Panc1 (cell line): ENCODE data around the gene ZBTB11. TPM values are rescaled to one million over a fixed set of nuclear protein-coding genes. Genes with fewer than 3 reads are reported as not detected.
"Not testable (repeated sequence)": the region's sequence is repeated elsewhere in the genome, so short reads cannot be mapped to it uniquely, and the experiment has no call there.

Experiments used
- ATAC-seq: fragments of 200-7000 bp; cut with Tn5 transposase; 2 replicates; pipeline ENCODE4 v1.9.1; 2020; ENCODE audit warnings: mild to moderate bottlenecking, moderate library complexity
- BruUV-seq: library from RNA; stranded (reverse); fragments of 400-500 nt; replicated peaks from 2 replicates; lab custom pipeline; 2021; lab: Mats Ljungman, UMichigan
- CTCF ChIA-PET: fragments of 300-600 bp; sonication (Branson Sonifier 250); formaldehyde crosslinking; loops from one replicate; lab custom pipeline; 2022; ENCODE audit warnings: antibody characterized with exemption; lab: Charles Lee
- POLR2A ChIA-PET: fragments of 300-600 bp; sonication (Branson Sonifier 250); formaldehyde crosslinking; loops from one replicate; lab custom pipeline; 2022; ENCODE audit warnings: antibody characterized with exemption; lab: Charles Lee
- DNase-seq: peaks from one replicate; pipeline ENCODE4 v3.0.0-alpha.2; 2010; ENCODE audit warnings: low read depth, low spot score
- H3K27ac ChIP-seq: 2 replicates; pipeline ENCODE4 v1.5.1; 2011; ENCODE audit warnings: mild to moderate bottlenecking, low read length, inconsistent platforms
- H3K27me3 ChIP-seq: fragments of 200-500 bp; sonication (Bioruptor generic); 2 replicates; pipeline ENCODE4 v1.6.0; 2014; ENCODE audit warnings: low read length, inconsistent platforms; ENCODE audit not compliant: control insufficient read depth, insufficient read depth
- H3K36me3 ChIP-seq: fragments of 200-500 bp; sonication (Bioruptor generic); 2 replicates; pipeline ENCODE4 v1.5.1; 2014; ENCODE audit warnings: inconsistent platforms, mild to moderate bottlenecking, low read length, moderate library complexity; ENCODE audit not compliant: control insufficient read depth, insufficient read depth
- H3K4me1 ChIP-seq: 2 replicates; pipeline ENCODE4 v1.5.1; 2011; ENCODE audit warnings: inconsistent platforms, mild to moderate bottlenecking, low read length, moderate library complexity; ENCODE audit not compliant: control insufficient read depth, insufficient read depth
- H3K4me3 ChIP-seq, 2 experiments: 2 replicates each; pipeline ENCODE4 v1.5.1; 2011 to 2012; ENCODE audit warnings: low read depth in 2 of 2, low read length in 2 of 2, mild to moderate bottlenecking in 2 of 2, inconsistent platforms in 1 of 2, moderate library complexity in 1 of 2
- H3K9me3 ChIP-seq: fragments of 200-500 bp; sonication (Bioruptor generic); 2 replicates; pipeline ENCODE4 v1.5.1; 2014; ENCODE audit warnings: low read depth, mild to moderate bottlenecking, inconsistent platforms, low read length, moderate library complexity; ENCODE audit not compliant: control insufficient read depth, insufficient read depth
- CTCF ChIP-seq: fragments of 450-650 bp; IDR thresholded peaks from 2 replicates; pipeline ENCODE4 v1.5.1; 2017; ENCODE audit warnings: mild to moderate bottlenecking
- POLR2AphosphoS5 ChIP-seq: IDR thresholded peaks from 2 replicates; pipeline ENCODE4 v1.6.1; 2012; ENCODE audit warnings: mild to moderate bottlenecking, low read depth, low read length, moderate library complexity
- SIN3A ChIP-seq: IDR thresholded peaks from 2 replicates; pipeline ENCODE4 v1.6.1; 2012; ENCODE audit warnings: low read depth, mild to moderate bottlenecking, low read length, moderate library complexity, borderline replicate concordance; ENCODE audit not compliant: insufficient read depth
- TCF7L2 ChIP-seq: IDR thresholded peaks from 2 replicates; pipeline ENCODE4 v1.6.1; 2011; ENCODE audit warnings: mild to moderate bottlenecking, low read depth, low read length, inconsistent platforms
- in situ Hi-C: cut with HindIII; loops from 2 replicates; pipeline ENCODE4 v1.10.0; 2016; ENCODE audit warnings: low sequenced_read_pairs, low pct_unique_long_range_greater_than_20kb
- intact Hi-C: fragments of 100-400 bp; cut with micrococcal nuclease; formaldehyde crosslinking; loops from one replicate; pipeline ENCODE4 v1.10.0; 2022; ENCODE audit not compliant: unreplicated experiment
- total RNA-seq: library from RNA; stranded (reverse); gene quantifications from one replicate; pipeline ENCODE4 v1.2.1, GENCODE V29; 2021; ENCODE audit not compliant: unreplicated experiment
- TF ChIP-seq, protein P1 (sequence below), 2 experiments: IDR thresholded peaks; 2 replicates each; pipeline ENCODE4 v1.6.1; 2011 to 2012; ENCODE audit warnings: low read depth in 2 of 2, control low read depth in 1 of 2, low read length in 1 of 2, mild to moderate bottlenecking in 1 of 2, moderate library complexity in 1 of 2; ENCODE audit not compliant: insufficient read depth in 1 of 2

The ZBTB11 gene
- total RNA-seq, 1 experiment from 2014 or later = 20.1 TPM

DNA sequence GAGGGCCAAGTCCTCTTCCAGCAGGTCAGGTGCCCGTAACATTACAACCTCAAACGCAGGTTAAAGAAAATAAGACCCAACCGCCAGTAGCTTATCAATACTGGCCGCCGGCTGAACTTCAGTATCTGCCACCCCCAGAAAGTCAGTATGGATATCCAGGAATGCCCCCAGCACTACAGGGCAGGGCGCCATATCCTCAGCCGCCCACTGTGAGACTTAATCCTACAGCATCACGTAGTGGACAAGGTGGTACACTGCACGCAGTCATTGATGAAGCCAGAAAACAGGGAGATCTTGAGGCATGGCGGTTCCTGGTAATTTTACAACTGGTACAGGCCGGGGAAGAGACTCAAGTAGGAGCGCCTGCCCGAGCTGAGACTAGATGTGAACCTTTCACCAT lies 16.6 kb upstream of the ZBTB11 start:
- DNase-seq, H3K27me3 ChIP-seq, in situ Hi-C loops, H3K4me1 ChIP-seq, H3K36me3 ChIP-seq, intact Hi-C loops, H3K9me3 ChIP-seq, CTCF ChIA-PET, BruUV-seq: not testable (repeated sequence)
- ATAC-seq = peak; percentile 98
- TF ChIP-seq CTCF = peak; percentile 98
- POLR2A ChIA-PET = interaction anchor here (0.6 kb wide), 1 partner anchor 16 kb away, joined by 4 read pairs; no protein-coding TSS in a partner anchor
- Histone ChIP-seq H3K27ac (peak overlapping the region; percentile 75), H3K4me3 (peak overlapping the region; percentile 25 to 51)

DNA sequence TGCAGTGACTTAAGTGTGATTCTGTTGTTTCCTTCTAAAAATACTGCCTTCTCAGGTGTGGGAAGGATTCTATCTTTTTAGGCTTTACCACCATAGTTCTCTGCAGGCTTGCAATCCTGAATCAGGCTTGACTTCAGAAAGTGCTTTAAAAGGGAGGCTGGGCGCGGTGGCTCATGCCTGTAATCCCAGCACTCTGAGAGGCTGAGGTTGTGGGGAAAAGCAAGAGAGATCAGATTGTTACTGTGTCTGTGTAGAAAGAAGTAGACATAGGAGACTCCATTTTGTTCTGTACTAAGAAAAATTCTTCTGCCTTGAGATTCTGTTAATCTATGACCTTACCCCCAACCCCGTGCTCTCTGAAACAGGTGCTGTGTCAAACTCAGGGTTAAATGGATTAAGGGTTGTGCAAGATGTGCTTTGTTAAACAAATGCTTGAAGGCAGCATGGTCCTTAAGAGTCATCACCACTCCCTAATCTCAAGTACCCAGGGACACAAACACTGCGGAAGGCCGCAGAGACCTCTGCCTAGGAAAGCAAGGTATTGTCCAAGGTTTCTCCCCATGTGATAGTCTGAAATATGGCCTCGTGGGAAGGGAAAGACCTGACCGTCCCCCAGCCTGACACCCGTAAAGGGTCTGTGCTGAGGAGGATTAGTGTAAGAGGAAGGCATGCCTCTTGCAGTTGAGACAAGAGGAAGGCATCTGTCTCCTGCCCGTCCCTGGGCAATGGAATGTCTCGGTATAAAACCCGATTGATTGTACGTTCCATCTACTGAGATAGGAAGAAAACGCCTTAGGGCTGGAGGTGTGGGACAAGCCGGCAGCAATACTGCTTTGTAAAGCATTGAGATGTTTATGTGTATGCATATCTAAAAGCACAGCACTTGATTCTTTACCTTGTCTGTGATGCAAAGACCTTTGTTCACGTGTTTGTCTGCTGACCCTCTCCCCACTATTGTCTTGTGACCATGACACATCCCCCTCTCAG lies 15.0 kb upstream of the ZBTB11 start:
- H3K27me3 ChIP-seq, BruUV-seq, H3K9me3 ChIP-seq, H3K36me3 ChIP-seq, in situ Hi-C loops, DNase-seq, POLR2A ChIA-PET, ATAC-seq, H3K27ac ChIP-seq, H3K4me3 ChIP-seq, intact Hi-C loops: not testable (repeated sequence)
- peaks cover 11% of the 10 kb centered on the region; the same call in 1 of the 2 replicates for H3K4me1 ChIP-seq
- CTCF ChIA-PET = interaction anchor here (0.9 kb wide), 1 partner anchor 7 kb away, joined by 3 read pairs; no protein-coding TSS in a partner anchor

GRCh38 chr3:101690972-101691371 lies 14.0 kb upstream of the ZBTB11 start:
- H3K4me1 ChIP-seq = peaks cover 11% of the 10 kb centered on the region; the same call in 1 of the 2 replicates
- in situ Hi-C loops (no loop called here), intact Hi-C loops (no loop called here)
- ChIA-PET CTCF (no interaction called here), POLR2A (no interaction called here)
- DNase-seq (no peak), ATAC-seq (no peak)
- no peaks in the 10 kb centered on the region for H3K9me3 ChIP-seq
- peaks cover 3% of the 10 kb centered on the region; the same call in 1 of the 2 replicates for H3K36me3 ChIP-seq
- no peak for TF ChIP-seq TCF7L2
- no peak for TF ChIP-seq POLR2AphosphoS5
- TF ChIP-seq, protein P1, sequence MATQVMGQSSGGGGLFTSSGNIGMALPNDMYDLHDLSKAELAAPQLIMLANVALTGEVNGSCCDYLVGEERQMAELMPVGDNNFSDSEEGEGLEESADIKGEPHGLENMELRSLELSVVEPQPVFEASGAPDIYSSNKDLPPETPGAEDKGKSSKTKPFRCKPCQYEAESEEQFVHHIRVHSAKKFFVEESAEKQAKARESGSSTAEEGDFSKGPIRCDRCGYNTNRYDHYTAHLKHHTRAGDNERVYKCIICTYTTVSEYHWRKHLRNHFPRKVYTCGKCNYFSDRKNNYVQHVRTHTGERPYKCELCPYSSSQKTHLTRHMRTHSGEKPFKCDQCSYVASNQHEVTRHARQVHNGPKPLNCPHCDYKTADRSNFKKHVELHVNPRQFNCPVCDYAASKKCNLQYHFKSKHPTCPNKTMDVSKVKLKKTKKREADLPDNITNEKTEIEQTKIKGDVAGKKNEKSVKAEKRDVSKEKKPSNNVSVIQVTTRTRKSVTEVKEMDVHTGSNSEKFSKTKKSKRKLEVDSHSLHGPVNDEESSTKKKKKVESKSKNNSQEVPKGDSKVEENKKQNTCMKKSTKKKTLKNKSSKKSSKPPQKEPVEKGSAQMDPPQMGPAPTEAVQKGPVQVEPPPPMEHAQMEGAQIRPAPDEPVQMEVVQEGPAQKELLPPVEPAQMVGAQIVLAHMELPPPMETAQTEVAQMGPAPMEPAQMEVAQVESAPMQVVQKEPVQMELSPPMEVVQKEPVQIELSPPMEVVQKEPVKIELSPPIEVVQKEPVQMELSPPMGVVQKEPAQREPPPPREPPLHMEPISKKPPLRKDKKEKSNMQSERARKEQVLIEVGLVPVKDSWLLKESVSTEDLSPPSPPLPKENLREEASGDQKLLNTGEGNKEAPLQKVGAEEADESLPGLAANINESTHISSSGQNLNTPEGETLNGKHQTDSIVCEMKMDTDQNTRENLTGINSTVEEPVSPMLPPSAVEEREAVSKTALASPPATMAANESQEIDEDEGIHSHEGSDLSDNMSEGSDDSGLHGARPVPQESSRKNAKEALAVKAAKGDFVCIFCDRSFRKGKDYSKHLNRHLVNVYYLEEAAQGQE (IDR thresholded peaks at IDR 0.05; ENCODE audit: insufficient read depth in 1 of 2, low read depth in 2 of 2, low read length in 1 of 2) = no peak
- no peak for TF ChIP-seq CTCF
- TF ChIP-seq SIN3A = no peak
- no peak overlapping the region for H3K27ac ChIP-seq
- H3K27me3 ChIP-seq = no peaks in the 10 kb centered on the region
- H3K4me3 ChIP-seq = no peak overlapping the region
- no TSS peak for BruUV-seq
